DND-41 (cell line): ENCODE measurements around the gene PRRT1B.

Source experiments
- EZH2 ChIP-seq: IDR thresholded peaks from 3 replicates; pipeline ENCODE4 v1.6.1; 2012; ENCODE audit warnings: borderline replicate concordance, low read depth, mild to moderate bottlenecking, moderate library complexity, low read length, inconsistent platforms; ENCODE audit not compliant: severe bottlenecking
- TF ChIP-seq, protein P1 (sequence below): IDR thresholded peaks from 2 replicates; pipeline ENCODE4 v1.5.1; 2012; ENCODE audit warnings: borderline replicate concordance, low read length, moderate library complexity, mild to moderate bottlenecking; ENCODE audit not compliant: poor library complexity, severe bottlenecking; ENCODE audit errors: extremely low read depth

DNA sequence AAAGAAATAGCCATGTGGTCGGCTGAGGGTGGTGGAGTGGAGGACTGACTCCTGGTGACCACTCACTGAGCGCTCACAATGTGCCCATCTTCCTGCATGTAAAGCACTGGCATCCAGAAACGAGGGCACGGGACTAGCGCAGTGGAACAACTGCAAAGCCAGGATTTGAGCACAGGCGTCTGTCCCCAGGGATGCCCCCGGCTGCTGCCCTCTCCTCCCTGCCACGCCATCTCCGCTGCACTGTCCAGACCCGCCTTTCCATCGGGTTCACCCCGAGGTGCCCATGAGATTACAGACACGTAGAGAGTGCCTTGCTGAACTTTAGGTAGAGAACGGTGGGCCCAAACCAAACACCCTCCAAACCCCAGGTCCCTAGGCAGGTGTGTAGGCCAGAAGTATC, 44.7 kb downstream of the PRRT1B start:
- TF ChIP-seq, protein P1, sequence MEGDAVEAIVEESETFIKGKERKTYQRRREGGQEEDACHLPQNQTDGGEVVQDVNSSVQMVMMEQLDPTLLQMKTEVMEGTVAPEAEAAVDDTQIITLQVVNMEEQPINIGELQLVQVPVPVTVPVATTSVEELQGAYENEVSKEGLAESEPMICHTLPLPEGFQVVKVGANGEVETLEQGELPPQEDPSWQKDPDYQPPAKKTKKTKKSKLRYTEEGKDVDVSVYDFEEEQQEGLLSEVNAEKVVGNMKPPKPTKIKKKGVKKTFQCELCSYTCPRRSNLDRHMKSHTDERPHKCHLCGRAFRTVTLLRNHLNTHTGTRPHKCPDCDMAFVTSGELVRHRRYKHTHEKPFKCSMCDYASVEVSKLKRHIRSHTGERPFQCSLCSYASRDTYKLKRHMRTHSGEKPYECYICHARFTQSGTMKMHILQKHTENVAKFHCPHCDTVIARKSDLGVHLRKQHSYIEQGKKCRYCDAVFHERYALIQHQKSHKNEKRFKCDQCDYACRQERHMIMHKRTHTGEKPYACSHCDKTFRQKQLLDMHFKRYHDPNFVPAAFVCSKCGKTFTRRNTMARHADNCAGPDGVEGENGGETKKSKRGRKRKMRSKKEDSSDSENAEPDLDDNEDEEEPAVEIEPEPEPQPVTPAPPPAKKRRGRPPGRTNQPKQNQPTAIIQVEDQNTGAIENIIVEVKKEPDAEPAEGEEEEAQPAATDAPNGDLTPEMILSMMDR, result no peak
- no peak for TF ChIP-seq EZH2
